NT2/D1 (cell line): ENCODE measurements around the gene ALKAL2.
A peak's percentile ranks its signal among the peaks of the same experiment; 100 is the strongest.

Experiments used
- DNase-seq: peaks from one replicate; pipeline ENCODE4 v3.0.0-alpha.2; 2011; ENCODE audit warnings: low read depth, low spot score
- H3K27me3 ChIP-seq: 2 replicates; pipeline ENCODE4 v1.6.0; 2011; ENCODE audit warnings: mild to moderate bottlenecking; ENCODE audit not compliant: insufficient read length, insufficient read depth
- H3K36me3 ChIP-seq: 2 replicates; pipeline ENCODE4 v1.6.1; 2011; ENCODE audit warnings: mild to moderate bottlenecking, low read length, mixed read lengths; ENCODE audit not compliant: insufficient read depth, insufficient read length
- H3K4me1 ChIP-seq: 2 replicates; pipeline ENCODE4 v1.5.1; 2011; ENCODE audit not compliant: insufficient read depth, insufficient read length
- H3K4me3 ChIP-seq: 2 replicates; pipeline ENCODE4 v1.5.1; 2011; ENCODE audit warnings: low read depth; ENCODE audit not compliant: insufficient read length
- H3K9ac ChIP-seq: 2 replicates; pipeline ENCODE4 v1.6.0; 2011; ENCODE audit warnings: low read depth; ENCODE audit not compliant: insufficient read length
- H3K9me3 ChIP-seq: 2 replicates; pipeline ENCODE4 v1.5.1; 2011; ENCODE audit warnings: mild to moderate bottlenecking, low read length; ENCODE audit not compliant: insufficient read depth
- SUZ12 ChIP-seq: IDR thresholded peaks from 2 replicates; pipeline ENCODE4 v1.6.1; 2011; ENCODE audit not compliant: insufficient read length, insufficient read depth; ENCODE audit errors: extremely low read depth
- YY1 ChIP-seq: IDR thresholded peaks from 2 replicates; pipeline ENCODE4 v1.6.1; 2011; ENCODE audit not compliant: insufficient read length, insufficient read depth
- ZNF274 ChIP-seq: IDR thresholded peaks from 2 replicates; pipeline ENCODE4 v1.6.1; 2011; ENCODE audit warnings: mild to moderate bottlenecking, low read depth, low read length

Gene ALKAL2

DNA sequence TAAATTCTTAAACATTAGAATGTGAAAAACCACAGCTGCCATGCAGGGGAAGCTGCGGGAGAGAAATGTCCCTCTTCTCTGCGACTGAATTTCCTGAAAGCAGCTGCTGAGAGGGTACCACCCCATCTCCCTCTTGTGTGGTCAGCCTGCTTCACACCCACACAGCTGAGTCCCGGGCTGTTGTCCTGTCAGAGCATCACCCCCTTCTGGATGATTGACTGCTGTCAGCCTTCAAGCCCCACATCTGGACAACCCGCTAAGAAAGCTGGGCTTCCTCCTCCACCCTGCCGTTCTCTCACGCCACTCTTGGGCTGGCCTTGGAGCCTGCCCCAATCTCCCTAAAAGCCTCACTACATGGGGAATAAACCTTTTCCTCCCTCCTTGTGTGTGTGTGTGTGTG, 50.0 kb downstream of the ALKAL2 start:
- H3K36me3 ChIP-seq = no peaks in the 10 kb centered on the region
- no peak for TF ChIP-seq YY1
- no peak overlapping the region for H3K4me3 ChIP-seq
- no peak overlapping the region for H3K9ac ChIP-seq
- H3K4me1 ChIP-seq = no peaks in the 10 kb centered on the region
- H3K27me3 ChIP-seq = no peaks in the 10 kb centered on the region
- no peak for DNase-seq
- 0 out of 2 replicates have a peak, but pooled peaks cover 4% of the 10 kb centered on the region for H3K9me3 ChIP-seq

DNA sequence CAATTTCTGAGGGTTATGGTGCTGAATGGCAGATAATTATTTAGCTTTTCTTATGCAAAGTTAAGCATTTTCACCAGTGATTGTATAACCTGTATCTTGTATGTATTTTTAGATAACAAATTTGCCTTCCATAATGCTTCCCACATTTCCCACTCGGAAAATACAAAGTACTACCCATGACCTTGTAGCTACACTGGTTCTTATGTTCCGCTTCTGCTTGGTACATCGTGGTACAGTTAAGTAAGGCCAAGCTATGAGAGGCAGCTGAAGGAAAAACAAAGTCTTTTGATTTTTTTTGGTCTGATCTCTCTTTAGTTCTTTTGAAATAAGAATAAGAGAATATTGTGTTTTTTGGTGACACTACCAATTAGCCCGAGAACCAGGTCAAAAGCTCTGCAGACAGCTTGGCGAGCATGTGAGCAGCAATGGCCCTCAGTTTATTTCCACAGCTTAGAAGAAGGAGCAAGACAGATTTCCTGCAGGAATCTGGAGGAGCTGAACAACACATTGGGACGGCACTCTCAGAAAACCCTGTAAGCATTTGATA, 50.8 kb downstream of the ALKAL2 start:
- DNase-seq = no peak
- no peaks in the 10 kb centered on the region for H3K27me3 ChIP-seq
- no peaks in the 10 kb centered on the region for H3K36me3 ChIP-seq
- TF ChIP-seq ZNF274 = no peak
- no peak for TF ChIP-seq YY1
- no peak for TF ChIP-seq SUZ12
- H3K9ac ChIP-seq = no peak overlapping the region
- no peaks in the 10 kb centered on the region for H3K4me1 ChIP-seq
- H3K9me3 ChIP-seq = 0 out of 2 replicates have a peak, but pooled peaks cover 4% of the 10 kb centered on the region
- no peak overlapping the region for H3K4me3 ChIP-seq

DNA sequence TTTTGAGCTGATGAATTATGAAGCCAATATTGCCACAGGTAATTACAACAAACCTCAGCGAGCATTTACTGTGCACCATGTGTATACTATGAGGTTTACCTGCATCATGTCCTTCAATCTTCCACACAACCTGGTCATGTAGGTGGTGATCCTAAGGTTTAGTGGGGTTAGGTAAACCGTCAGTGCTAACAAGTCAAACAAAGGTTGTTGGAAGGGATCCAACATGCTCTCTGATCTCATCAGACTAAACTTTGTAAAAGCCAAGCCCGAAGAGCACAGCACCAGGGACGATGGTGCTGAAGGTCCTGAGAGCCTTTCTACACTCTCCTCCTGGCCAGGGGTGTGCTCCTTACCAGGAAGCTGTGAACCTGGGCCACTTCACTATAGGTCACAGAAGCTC, 53.5 kb downstream of the ALKAL2 start:
- no peak for TF ChIP-seq SUZ12
- no peak for TF ChIP-seq YY1
- TF ChIP-seq ZNF274 = no peak
- Histone ChIP-seq H3K9me3 (0 out of 2 replicates have a peak, but pooled peaks cover 4% of the 10 kb centered on the region), H3K36me3 (no peaks in the 10 kb centered on the region), H3K9ac (no peak overlapping the region), H3K27me3 (no peaks in the 10 kb centered on the region), H3K4me1 (no peaks in the 10 kb centered on the region), H3K4me3 (no peak overlapping the region)
- DNase-seq = no peak

DNA sequence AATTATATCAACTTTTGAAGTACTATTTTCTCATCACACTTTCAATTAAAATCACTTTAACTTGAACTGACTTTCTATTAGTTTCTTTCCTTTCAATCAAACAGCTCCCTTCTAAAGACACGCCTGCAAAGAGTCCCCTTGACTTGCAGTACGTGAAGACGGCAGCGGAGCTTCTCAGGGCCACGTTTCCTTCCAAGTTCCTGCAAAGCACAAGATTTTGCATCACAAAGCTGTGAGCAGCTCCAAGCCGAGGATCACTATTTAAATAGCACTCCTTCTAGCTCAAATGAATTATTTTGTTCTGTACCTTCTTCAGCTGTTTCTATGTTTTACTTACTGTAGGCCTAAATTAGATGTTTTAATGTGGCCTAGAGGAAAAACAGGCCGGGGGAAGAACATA, 54.9 kb downstream of the ALKAL2 start:
- Histone ChIP-seq H3K9me3 (0 out of 2 replicates have a peak, but pooled peaks cover 4% of the 10 kb centered on the region), H3K9ac (no peak overlapping the region), H3K4me3 (no peak overlapping the region), H3K4me1 (no peaks in the 10 kb centered on the region), H3K27me3 (no peaks in the 10 kb centered on the region), H3K36me3 (no peaks in the 10 kb centered on the region)
- DNase-seq = peak; percentile 83
- no peak for TF ChIP-seq ZNF274
- TF ChIP-seq YY1 = no peak
- no peak for TF ChIP-seq SUZ12

DNA sequence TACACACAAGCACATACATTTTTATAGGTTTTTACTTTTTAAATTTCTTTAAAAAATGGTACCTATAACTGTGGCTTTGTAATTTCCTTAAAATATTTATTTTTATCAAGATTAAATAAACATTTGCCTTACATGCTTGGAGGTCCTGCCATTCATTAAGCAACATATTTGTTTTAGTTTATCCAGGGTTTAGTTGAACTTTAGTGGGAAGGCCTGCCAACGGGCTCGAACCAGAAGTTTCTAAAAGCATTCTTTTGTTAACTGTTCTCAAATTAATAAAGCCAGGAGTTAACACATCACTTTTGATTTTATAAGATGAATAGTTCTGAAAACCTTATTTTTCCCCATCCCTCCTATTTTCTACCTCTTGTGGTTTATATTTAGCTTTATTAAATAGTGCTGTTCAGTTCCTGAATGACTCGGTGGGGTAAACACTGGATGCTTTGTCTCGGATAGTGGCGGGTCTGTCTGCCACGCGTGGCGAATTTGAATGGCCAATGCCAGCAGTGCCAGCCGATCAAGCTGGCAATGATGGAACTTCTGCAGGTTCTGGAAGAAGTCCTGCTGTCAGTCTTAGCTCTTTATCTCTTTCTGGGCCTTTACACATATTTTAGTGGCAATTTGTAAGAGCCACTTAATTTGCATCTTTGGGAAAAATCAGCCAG, 56.2 kb downstream of the ALKAL2 start:
- Histone ChIP-seq H3K4me3 (no peak overlapping the region), H3K9ac (no peak overlapping the region), H3K27me3 (no peaks in the 10 kb centered on the region), H3K4me1 (no peaks in the 10 kb centered on the region), H3K9me3 (0 out of 2 replicates have a peak, but pooled peaks cover 4% of the 10 kb centered on the region), H3K36me3 (no peaks in the 10 kb centered on the region)
- no peak for DNase-seq
- TF ChIP-seq SUZ12 (no peak), YY1 (no peak), ZNF274 (no peak)
